ENCODE results near the gene FAM72D. TPM values are rescaled to one million over a fixed set of nuclear protein-coding genes. Genes with fewer than 3 reads are reported as not detected.
"Not testable (repeated sequence)": the region's sequence is repeated elsewhere in the genome, so short reads cannot be mapped to it uniquely, and the experiment has no call there.

FAM72D gene
- polyA plus RNA-seq, 10 donors: 0.63 to 2.7 (median 1.6) TPM; not detected in 1

DNA sequence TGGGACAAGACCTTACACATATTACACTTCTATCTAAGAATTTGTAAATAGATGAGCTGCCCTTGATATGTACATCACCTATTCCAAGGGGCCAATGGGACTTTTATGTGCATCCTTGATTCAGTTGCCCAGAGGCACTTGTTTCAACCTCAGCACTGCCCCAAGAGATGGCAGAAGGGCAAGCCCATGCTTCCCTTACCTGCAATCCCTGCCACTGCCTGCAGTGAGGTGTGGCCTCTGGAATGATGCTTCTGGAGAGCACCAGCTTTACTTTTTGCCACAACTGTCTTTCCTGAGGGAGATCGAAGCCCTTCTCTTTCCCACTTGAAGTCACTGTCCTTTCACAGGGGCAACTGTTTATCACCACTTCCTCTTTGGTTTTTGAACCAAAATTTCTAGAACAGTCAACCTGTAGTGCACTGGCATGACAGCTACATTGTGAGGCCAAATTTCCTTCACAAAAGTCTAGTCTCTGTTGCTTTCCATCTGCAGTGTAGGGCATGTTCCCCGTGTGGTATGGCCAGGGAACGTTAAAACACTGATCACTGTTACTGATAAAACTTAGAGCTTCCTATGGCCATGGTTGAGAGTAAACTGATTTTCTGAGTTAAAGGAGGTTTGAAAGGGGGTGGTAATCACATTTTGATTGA is 48.6 kb downstream of the FAM72D start:
- not testable (repeated sequence) for DNase-seq

DNA sequence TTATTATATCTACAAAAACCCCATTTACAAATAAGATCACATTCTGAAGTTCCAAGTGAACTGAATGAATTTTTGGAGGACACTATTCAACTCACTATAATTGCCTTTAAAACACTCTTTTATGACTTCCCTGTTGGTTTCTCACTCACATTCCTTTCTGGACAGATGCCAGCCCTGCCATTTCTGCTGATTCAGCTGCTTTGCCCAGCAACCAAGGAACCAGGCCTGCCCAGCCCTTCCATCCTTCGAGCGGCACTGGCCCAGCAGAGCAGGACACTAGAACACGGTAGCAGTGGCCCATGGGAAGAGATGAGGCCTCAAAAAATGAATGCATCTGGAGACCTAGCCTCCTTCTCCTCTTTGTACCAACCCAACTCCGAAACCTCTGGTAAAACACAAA is 50.5 kb downstream of the FAM72D start:
- DNase-seq: not testable (repeated sequence)

DNA sequence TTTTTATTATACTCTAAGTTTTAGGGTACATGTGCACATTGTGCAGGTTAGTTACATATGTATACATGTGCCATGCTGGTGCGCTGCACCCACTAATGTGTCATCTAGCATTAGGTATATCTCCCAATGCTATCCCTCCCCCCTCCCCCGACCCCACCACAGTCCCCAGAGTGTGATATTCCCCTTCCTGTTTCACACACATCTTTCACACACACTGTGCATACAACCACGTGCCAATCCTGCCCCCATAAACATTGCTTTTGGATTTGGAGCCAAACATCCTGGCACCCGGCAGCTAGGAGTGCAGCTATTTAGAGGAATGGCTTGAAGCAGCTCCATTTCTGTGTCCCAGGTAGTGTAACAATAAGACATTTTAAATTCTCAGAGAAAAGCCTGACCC is 51.4 kb downstream of the FAM72D start:
- not testable (repeated sequence) for DNase-seq

DNA sequence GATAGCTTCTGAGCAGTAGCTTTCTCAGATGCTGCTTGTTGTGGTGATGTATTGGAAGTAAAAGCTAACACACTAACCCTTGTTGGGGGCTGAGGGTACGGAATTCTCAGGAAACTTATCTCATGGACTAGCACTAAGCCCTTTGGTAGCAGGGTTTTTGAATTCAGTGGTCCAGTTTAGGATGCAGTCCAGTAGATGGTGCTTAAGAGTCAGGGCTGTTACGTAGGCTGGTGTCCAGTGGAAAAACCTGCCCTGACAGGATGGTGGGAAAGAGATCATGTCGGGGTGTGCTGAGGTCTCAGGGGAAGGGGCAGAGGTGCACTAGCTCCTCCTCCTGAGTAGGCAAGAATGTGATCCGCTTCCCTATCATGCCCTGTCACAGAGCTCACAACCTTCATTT is 59.6 kb downstream of the FAM72D start:
- DNase-seq: not testable (repeated sequence)

DNA sequence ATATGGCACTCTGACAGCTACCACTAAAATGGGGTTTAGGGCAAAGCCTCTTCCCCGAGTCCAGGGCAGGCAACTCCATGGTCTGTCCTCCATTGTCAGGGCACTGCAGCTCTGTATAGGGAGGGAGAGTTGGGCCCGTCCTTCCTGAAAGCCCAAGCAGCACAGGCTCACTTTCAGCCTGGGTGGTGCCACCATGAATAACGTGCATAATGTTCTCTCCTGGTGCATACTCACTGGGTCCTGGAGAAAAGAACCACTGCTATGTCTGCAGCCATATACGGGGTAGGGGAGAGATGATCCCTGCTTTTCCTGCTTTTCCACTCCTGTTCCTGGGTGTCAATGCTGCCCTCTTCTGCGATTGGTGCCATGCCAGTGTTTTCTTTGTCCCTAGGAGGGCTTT is 60.1 kb downstream of the FAM72D start:
- peak in 1 of 3 donors; percentile 16 for DNase-seq

DNA sequence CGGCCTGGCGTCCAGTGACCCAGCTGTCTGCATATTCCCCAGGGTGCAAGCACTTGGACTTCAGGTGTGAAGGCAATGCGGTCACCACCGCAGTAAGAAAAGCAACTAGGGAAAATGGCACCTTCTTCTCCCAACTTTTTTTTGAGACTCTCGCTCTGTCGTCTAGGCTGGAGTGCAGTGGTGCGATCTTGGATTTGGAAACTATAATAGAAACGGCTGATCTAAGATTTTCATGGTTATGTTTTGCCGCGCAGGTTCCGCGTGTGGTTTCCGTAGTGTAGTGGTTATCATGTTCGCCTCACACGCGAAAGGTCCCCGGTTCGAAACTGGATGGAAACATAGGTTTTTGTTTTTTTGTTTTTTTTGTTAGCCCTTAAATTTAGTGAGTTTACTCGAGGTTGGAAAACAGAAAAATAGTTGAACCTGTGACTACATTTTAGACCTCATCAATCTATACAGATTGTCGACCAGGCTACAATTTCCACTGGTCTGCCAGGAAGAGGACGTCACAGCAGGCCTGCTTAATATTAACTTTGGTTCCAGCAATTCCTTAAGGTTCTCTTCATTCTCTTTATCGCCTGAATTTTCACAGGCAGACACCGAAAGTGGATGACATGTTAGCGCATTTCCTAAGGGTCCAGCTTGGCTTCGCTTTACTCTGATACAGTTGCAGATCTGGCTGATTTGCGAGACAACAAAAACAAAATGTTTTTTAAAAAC is 61.3 kb downstream of the FAM72D start:
- DNase-seq: peak; percentile 52 to 71 (median 66)

DNA sequence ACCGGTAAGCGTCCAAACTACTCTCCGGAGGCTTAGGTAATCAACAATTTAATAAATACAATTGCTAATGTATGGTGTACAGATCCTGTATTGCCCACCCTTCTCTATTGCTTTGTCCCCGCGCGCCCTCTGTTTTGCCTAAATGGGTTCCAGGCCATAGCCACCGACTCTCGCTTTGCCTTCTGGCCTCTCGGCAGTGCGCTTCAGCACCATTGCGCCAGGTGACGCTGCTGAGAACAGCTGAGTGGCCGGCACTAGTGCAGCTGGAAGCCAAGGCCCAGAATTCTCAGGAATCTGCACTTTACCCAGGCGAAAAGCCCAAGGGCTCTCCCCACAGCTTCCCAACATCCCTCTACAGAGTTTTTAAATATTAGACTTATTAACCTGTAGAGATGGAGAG is 61.9 kb downstream of the FAM72D start:
- DNase-seq: not testable (repeated sequence)

- not testable (repeated sequence) for DNase-seq
Measured at GRCh38 chr1:145161046-145161752, 65.4 kb downstream of the FAM72D start.

Other genes with a start within 250 kb of the FAM72D start
- 10 to 100 TPM; 24.3 to 40.4 (median 31.5) TPM for gene SRGAP2B, start 646 bp upstream of the FAM72D start, polyA plus RNA-seq (ENCODE audit: insufficient read length in 10 of 10)
- gene PPIAL4D, start 146.2 kb downstream of the FAM72D start, polyA plus RNA-seq (ENCODE audit: insufficient read length in 10 of 10): under 1 TPM in 1 of 10 donors, not detected in 9; 0.94 TPM

Data from muscle of back (tissue), 11 donors.